B cell (primary cell): Measurements from ENCODE around the gene IRF9. TPM values are rescaled to one million over a fixed set of nuclear protein-coding genes. Genes with fewer than 3 reads are reported as not detected.

Experiments
- ATAC-seq: fragments of 200-7000 bp; cut with Tn5 transposase; one replicate; pipeline ENCODE4 v1.10.0; 2021; ENCODE audit warnings: low read depth, mild to moderate bottlenecking, moderate number of reproducible peaks, moderate library complexity
- CTCF ChIA-PET: fragments of 350-600 bp; sonication (Branson Sonifier 250); formaldehyde crosslinking; loops from one replicate; lab custom pipeline; 2021; ENCODE audit warnings: antibody characterized with exemption, inconsistent platforms; lab: Charles Lee
- POLR2A ChIA-PET: fragments of 350-600 bp; sonication (Branson Sonifier 250); formaldehyde crosslinking; loops from one replicate; lab custom pipeline; 2021; ENCODE audit warnings: antibody characterized with exemption; lab: Charles Lee
- DNase-seq: peaks from one replicate; pipeline ENCODE4 v3.0.0; 2013
- H2AFZ ChIP-seq: 2 replicates; pipeline ENCODE4 v1.6.1; 2012; ENCODE audit warnings: mild to moderate bottlenecking, low read depth, low read length; ENCODE audit not compliant: insufficient read depth, poor library complexity, severe bottlenecking
- H3K27ac ChIP-seq, 2 donors: 1 replicate in 1 of 2; 2 replicates in 1 of 2; pipeline ENCODE4 v1.5.1; 2012 to 2013; ENCODE audit warnings: low read length in 2 of 2, mild to moderate bottlenecking in 2 of 2, moderate library complexity in 1 of 2
- H3K27me3 ChIP-seq, 4 experiments: fragments of 200-600 bp in 1 of 4; sonication (generic) in 1 of 4; replicated peaks in 1 of 4; 1 replicate in 2 of 4; 2 replicates in 2 of 4; pipeline versions ENCODE4 v1.6.1 to v1.7.0; 2013 to 2016; ENCODE audit warnings: low read length in 3 of 4, mild to moderate bottlenecking in 2 of 4, mixed read lengths in 1 of 4, moderate library complexity in 1 of 4; ENCODE audit not compliant: insufficient read depth in 4 of 4, control insufficient read depth in 3 of 4; ENCODE audit errors: control extremely low read depth in 1 of 4
- H3K36me3 ChIP-seq, 2 experiments: replicated peaks in 1 of 2; 1 replicate in 1 of 2; 2 replicates in 1 of 2; pipeline versions ENCODE4 v1.6.1 to v1.7.1; 2013; ENCODE audit warnings: low read length in 1 of 2; ENCODE audit not compliant: insufficient read depth in 2 of 2, control insufficient read depth in 1 of 2; ENCODE audit errors: control extremely low read depth in 1 of 2, extremely low read depth in 1 of 2
- H3K4me1 ChIP-seq, 2 donors: fragments of 200-600 bp in 1 of 2; sonication (generic) in 1 of 2; 1 replicate in 1 of 2; 2 replicates in 1 of 2; pipeline versions ENCODE4 v1.5.1 to v1.6.1; 2013 to 2017; ENCODE audit warnings: low read length in 2 of 2; ENCODE audit not compliant: control insufficient read depth in 2 of 2, insufficient read depth in 2 of 2
- H3K4me2 ChIP-seq: replicated peaks from 2 replicates; pipeline ENCODE3; 2012; ENCODE audit warnings: mild to moderate bottlenecking, low read depth, low read length; ENCODE audit not compliant: poor library complexity, severe bottlenecking
- H3K4me3 ChIP-seq, 5 experiments: fragments of 200-600 bp in 1 of 5; sonication (generic) in 1 of 5; 1 replicate in 3 of 5; 2 replicates in 2 of 5; pipeline versions ENCODE4 v1.5.1 to v1.7.0; 2011 to 2016; ENCODE audit warnings: low read length in 4 of 5, mild to moderate bottlenecking in 4 of 5, low read depth in 2 of 5, control low read depth in 1 of 5, moderate library complexity in 1 of 5; ENCODE audit not compliant: insufficient read depth in 1 of 5; ENCODE audit errors: control extremely low read depth in 1 of 5, extremely low read depth in 1 of 5
- H3K79me2 ChIP-seq: fragments of 200-600 bp; sonication (generic); one replicate; pipeline ENCODE4 v1.6.0; 2016; ENCODE audit warnings: low read length; ENCODE audit not compliant: control insufficient read depth, insufficient read depth
- H3K9ac ChIP-seq: fragments of 200-600 bp; sonication (generic); 2 replicates; pipeline ENCODE4 v1.6.1; 2017; ENCODE audit warnings: mild to moderate bottlenecking, low read length, moderate library complexity
- H3K9me3 ChIP-seq, 3 donors: one replicate each; pipeline versions ENCODE4 v1.6.1 to v1.7.1; 2013; ENCODE audit warnings: low read length in 2 of 3; ENCODE audit not compliant: control insufficient read depth in 2 of 3, insufficient read depth in 1 of 3; ENCODE audit errors: control extremely low read depth in 1 of 3
- H4K20me1 ChIP-seq: 2 replicates; pipeline ENCODE4 v1.6.0; 2012; ENCODE audit warnings: mild to moderate bottlenecking, low read length; ENCODE audit not compliant: insufficient read depth, control insufficient read depth, poor library complexity, severe bottlenecking
- H3K27ac Mint-ChIP-seq: one replicate; pipeline ENCODE4 v1.8.0; 2021; ENCODE audit warnings: mixed read lengths
- H3K27me3 Mint-ChIP-seq: one replicate; pipeline ENCODE4 v1.8.0; 2021; ENCODE audit warnings: mixed read lengths
- H3K4me1 Mint-ChIP-seq: one replicate; pipeline ENCODE4 v1.8.0; 2021; ENCODE audit warnings: mixed read lengths
- H3K4me3 Mint-ChIP-seq: one replicate; pipeline ENCODE4 v1.8.0; 2021; ENCODE audit warnings: mixed read lengths
- H3K9me3 Mint-ChIP-seq: one replicate; pipeline ENCODE4 v1.8.0; 2022; ENCODE audit warnings: mixed read lengths; ENCODE audit not compliant: insufficient read depth
- EZH2 ChIP-seq: IDR thresholded peaks from 2 replicates; pipeline ENCODE4 v1.6.1; 2012; ENCODE audit warnings: borderline replicate concordance, low read depth, mild to moderate bottlenecking, moderate library complexity, low read length; ENCODE audit not compliant: insufficient read depth, poor library complexity, severe bottlenecking
- WGBS: methylation state at CpG from one replicate; pipeline ENCODE4 v1.1.5; 2013; ENCODE audit warnings: missing lambda C conversion rate; ENCODE audit not compliant: insufficient coverage; 5-methylcytosine and 5-hydroxymethylcytosine counted together
- intact Hi-C: fragments of 100-400 bp; cut with micrococcal nuclease; formaldehyde crosslinking; loops from one replicate; pipeline ENCODE4 v1.10.0; 2022
- polyA plus RNA-seq: library from polyadenylated mRNA; depleted of rRNA; stranded (reverse); fragments of >200 nt; gene quantifications from 2 replicates; pipeline ENCODE4 v1.2.3, GENCODE V29; 2012
- total RNA-seq, 2 donors: library from RNA; stranded (reverse); fragments of 120-200 nt in 1 of 2; gene quantifications; 1 replicate in 1 of 2; 2 replicates in 1 of 2; pipeline versions ENCODE4 v1.2.3 to v1.2.4, GENCODE V29; 2013 to 2022
- TF ChIP-seq, protein P1 (sequence below): fragments of 200-600 bp; IDR thresholded peaks from one replicate; pipeline ENCODE4 v1.8.0; 2022; ENCODE audit warnings: antibody characterized with exemption, mild to moderate bottlenecking

The IRF9 gene
- total and polyA plus RNA-seq, 2 donors (not counting 1 experiment from before 2014, with no cell fraction given): 191 to 269 TPM

GRCh38 chr14:24141097-24141880, 19.8 kb upstream of the IRF9 start, which contains the start of gene EMC9:
EMC9 (minus strand) TSS chr14:24141591; CDS start chr14:24141304, 287 bp downstream.
- no peak for TF ChIP-seq EZH2
- TF ChIP-seq, protein P1, sequence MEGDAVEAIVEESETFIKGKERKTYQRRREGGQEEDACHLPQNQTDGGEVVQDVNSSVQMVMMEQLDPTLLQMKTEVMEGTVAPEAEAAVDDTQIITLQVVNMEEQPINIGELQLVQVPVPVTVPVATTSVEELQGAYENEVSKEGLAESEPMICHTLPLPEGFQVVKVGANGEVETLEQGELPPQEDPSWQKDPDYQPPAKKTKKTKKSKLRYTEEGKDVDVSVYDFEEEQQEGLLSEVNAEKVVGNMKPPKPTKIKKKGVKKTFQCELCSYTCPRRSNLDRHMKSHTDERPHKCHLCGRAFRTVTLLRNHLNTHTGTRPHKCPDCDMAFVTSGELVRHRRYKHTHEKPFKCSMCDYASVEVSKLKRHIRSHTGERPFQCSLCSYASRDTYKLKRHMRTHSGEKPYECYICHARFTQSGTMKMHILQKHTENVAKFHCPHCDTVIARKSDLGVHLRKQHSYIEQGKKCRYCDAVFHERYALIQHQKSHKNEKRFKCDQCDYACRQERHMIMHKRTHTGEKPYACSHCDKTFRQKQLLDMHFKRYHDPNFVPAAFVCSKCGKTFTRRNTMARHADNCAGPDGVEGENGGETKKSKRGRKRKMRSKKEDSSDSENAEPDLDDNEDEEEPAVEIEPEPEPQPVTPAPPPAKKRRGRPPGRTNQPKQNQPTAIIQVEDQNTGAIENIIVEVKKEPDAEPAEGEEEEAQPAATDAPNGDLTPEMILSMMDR: peak; percentile 37
- no peaks in the 10 kb centered on the region for H3K27me3 ChIP-seq
- H3K79me2 ChIP-seq: peaks cover 76% of the 10 kb centered on the region
- H2AFZ ChIP-seq: peak within 1 kb of the TSS; percentile 82
- DNase-seq (peak; percentile 99), ATAC-seq (peak; percentile 89)
- 1% methylated on average over 65 of the region's 65 CpGs for WGBS
- peak within 1 kb of the TSS; percentile 95 for H3K27ac Mint-ChIP-seq
- H3K36me3 ChIP-seq: peaks cover 0 to 54% of the 10 kb centered on the region in 2 experiments
- peak within 1 kb of the TSS; percentile 87 for H3K4me2 ChIP-seq
- H4K20me1 ChIP-seq: peaks cover 24% of the 10 kb centered on the region
- H3K27ac ChIP-seq: peak within 1 kb of the TSS; percentile 63 to 80
- POLR2A ChIA-PET: interaction anchor here (0.8 to 1.7 kb wide), 7 partner anchors 20 to 130 kb away, joined by 3 to 30 read pairs (median 5); partner anchors contain the start of genes CHMP4A, DCAF11, IRF9 and NRL
- no peaks in the 10 kb centered on the region for H3K27me3 Mint-ChIP-seq
- peaks cover 64% of the 10 kb centered on the region for H3K4me1 Mint-ChIP-seq
- H3K9me3 ChIP-seq: no peaks in the 10 kb centered on the region
- CTCF ChIA-PET: interaction anchor here (0.7 to 2.2 kb wide), 10 partner anchors 11 to 192 kb away, joined by 3 to 16 read pairs (median 4); partner anchors contain the start of genes DCAF11, IRF9 and NRL
- H3K4me3 Mint-ChIP-seq: peak within 1 kb of the TSS; percentile 96
- peak within 1 kb of the TSS; percentile 72 for H3K9ac ChIP-seq
- H3K4me1 ChIP-seq: peaks cover 33 to 50% of the 10 kb centered on the region in 2 donors
- no peaks in the 10 kb centered on the region for H3K9me3 Mint-ChIP-seq
- intact Hi-C loops: loop anchor here (1.0 to 10.0 kb wide), 8 partner anchors 20 to 1046 kb away; partner anchors contain the start of genes ACIN1, C14orf119, CHMP4A and DCAF11
- H3K4me3 ChIP-seq: peak within 1 kb of the TSS; percentile 67 to 93 (median 82)
